Uterus (tissue), 4 donors: ENCODE results near the gene RAE1. TPM values are rescaled to one million over a fixed set of nuclear protein-coding genes. Genes with fewer than 3 reads are reported as not detected.

Source experiments
- DNase-seq, 2 donors: peaks; one replicate each; pipeline ENCODE4 v3.0.0-alpha.2; 2019 to 2020
- H3K27ac ChIP-seq, 2 donors: fragments of 200-600 bp; sonication (generic); 1 replicate in 1 of 2; 2 replicates in 1 of 2; pipeline ENCODE4 v1.5.1; 2016 to 2018
- H3K27me3 ChIP-seq, 2 donors: fragments of 200-600 bp; sonication (generic); one replicate each; pipeline ENCODE4 v1.5.1; 2018 to 2019; ENCODE audit warnings: control low read depth in 1 of 2
- H3K36me3 ChIP-seq, 2 donors: fragments of 200-600 bp; sonication (generic); one replicate each; pipeline ENCODE4 v1.5.1; 2019; ENCODE audit warnings: control low read depth in 1 of 2
- H3K4me1 ChIP-seq, 2 donors: fragments of 200-600 bp; sonication (generic); one replicate each; pipeline ENCODE4 v1.5.1; 2018 to 2019; ENCODE audit warnings: control low read depth in 1 of 2
- H3K4me3 ChIP-seq, 2 donors: fragments of 200-600 bp; sonication (generic); 1 replicate in 1 of 2; 2 replicates in 1 of 2; pipeline ENCODE4 v1.5.1; 2018 to 2019; ENCODE audit warnings: mild to moderate bottlenecking in 1 of 2
- H3K9me3 ChIP-seq, 2 donors: fragments of 200-600 bp; sonication (generic); one replicate each; pipeline ENCODE4 v1.5.1; 2019; ENCODE audit warnings: control low read depth in 1 of 2
- CTCF ChIP-seq, 4 experiments: fragments of 200-600 bp in 2 of 4; fragments of 450-650 bp in 2 of 4; sonication (generic) in 2 of 4; IDR thresholded peaks; one replicate each; pipeline ENCODE4 v1.5.1; 2016 to 2019; ENCODE audit warnings: antibody characterized with exemption in 4 of 4, mild to moderate bottlenecking in 2 of 4, moderate library complexity in 1 of 4
- POLR2A ChIP-seq, 2 donors: fragments of 450-650 bp; IDR thresholded peaks; one replicate each; pipeline ENCODE4 v1.6.1; 2016; ENCODE audit warnings: antibody characterized with exemption in 2 of 2, mild to moderate bottlenecking in 1 of 2, moderate library complexity in 1 of 2
- intact Hi-C: fragments of 100-400 bp; cut with DNase I; formaldehyde crosslinking; loops from one replicate; pipeline ENCODE4 v1.15.1; 2023; ENCODE audit warnings: low total_unique reads
- total RNA-seq, 4 donors: library from RNA; depleted of rRNA in 3 of 4; stranded (reverse); fragments of >200 nt in 3 of 4; gene quantifications; one replicate each; pipeline versions ENCODE4 v1.1.0 to v1.2.4, GENCODE V29; 2014 to 2023
- donor health status: DM: yes; HTN: yes; CAD: no.

The RAE1 gene
- total RNA-seq, 4 donors from 2014 or later, result 23.4 to 72.0 (median 36.0) TPM

GRCh38 chr20:57398231-57398821 is 47.3 kb downstream of the RAE1 start:
- H3K4me1 ChIP-seq, result peaks cover 0 to 37% of the 10 kb centered on the region in 2 donors
- no peaks in the 10 kb centered on the region for H3K36me3 ChIP-seq
- intact Hi-C loops, result loop anchor here (5.0 kb wide), 1 partner anchor 94 kb away; no protein-coding TSS in a partner anchor

GRCh38 chr20:57398901-57399535 is 48.0 kb downstream of the RAE1 start:
- no peak for DNase-seq
- TF ChIP-seq CTCF (IDR thresholded peaks at IDR 0.05), result no peak
- no peak for TF ChIP-seq POLR2A (IDR thresholded peaks at IDR 0.05)
- peak overlapping the region; percentile 78 to 83 for H3K27ac ChIP-seq
- H3K4me1 ChIP-seq, result peaks cover 0 to 37% of the 10 kb centered on the region in 2 donors
- H3K4me3 ChIP-seq, result peak overlapping the region in 1 of 2 donors; percentile 4
- no peaks in the 10 kb centered on the region for H3K27me3 ChIP-seq
- H3K36me3 ChIP-seq, result no peaks in the 10 kb centered on the region
- H3K9me3 ChIP-seq, result no peaks in the 10 kb centered on the region
- intact Hi-C loops, result loop anchor here (5.0 kb wide), 1 partner anchor 93 kb away; no protein-coding TSS in a partner anchor

More at GRCh38 chr20:57398231-57398821, 47.3 kb downstream of the RAE1 start:
- peak overlapping the region in 1 of 2 donors; percentile 4 for H3K4me3 ChIP-seq
- DNase-seq, result peak; percentile 60 to 76
- no peaks in the 10 kb centered on the region for H3K9me3 ChIP-seq
- H3K27ac ChIP-seq, result peak overlapping the region; percentile 78 to 83
- no peaks in the 10 kb centered on the region for H3K27me3 ChIP-seq
- TF ChIP-seq POLR2A (IDR thresholded peaks at IDR 0.05) (no peak), CTCF (IDR thresholded peaks at IDR 0.05) (no peak)

GRCh38 chr20:57399587-57400155 is 48.6 kb downstream of the RAE1 start:
- no peak for DNase-seq
- TF ChIP-seq POLR2A (IDR thresholded peaks at IDR 0.05) (no peak), CTCF (IDR thresholded peaks at IDR 0.05) (no peak)
- Histone ChIP-seq H3K27ac (peak overlapping the region; percentile 78 to 83), H3K27me3 (no peaks in the 10 kb centered on the region), H3K9me3 (no peaks in the 10 kb centered on the region), H3K4me1 (peaks cover 0 to 32% of the 10 kb centered on the region in 2 donors), H3K4me3 (no peak overlapping the region), H3K36me3 (no peaks in the 10 kb centered on the region)
- intact Hi-C loops, result loop anchor here (5.0 kb wide), 1 partner anchor 93 kb away; no protein-coding TSS in a partner anchor

- no peaks in the 10 kb centered on the region for H3K36me3 ChIP-seq
- DNase-seq, result no peak
- no peaks in the 10 kb centered on the region for H3K27me3 ChIP-seq
- TF ChIP-seq POLR2A (IDR thresholded peaks at IDR 0.05) (no peak), CTCF (IDR thresholded peaks at IDR 0.05) (peak in 2 of 4 experiments; percentile 12 to 19)
- H3K4me3 ChIP-seq, result no peak overlapping the region
- peaks cover 0 to 27% of the 10 kb centered on the region in 2 donors for H3K4me1 ChIP-seq
- H3K9me3 ChIP-seq, result no peaks in the 10 kb centered on the region
- H3K27ac ChIP-seq, result peak overlapping the region; percentile 78 to 83
- intact Hi-C loops, result no loop called here
These were observed 49.2 kb downstream of the RAE1 start for GRCh38 chr20:57400231-57400701.
